HPDE6-E6E7 (cell line): ENCODE data around the gene TMTC1.
"Not testable (repeated sequence)": the region's sequence is repeated elsewhere in the genome, so short reads cannot be mapped to it uniquely, and the experiment has no call there.

Experiments used
- DNase-seq: peaks from one replicate; pipeline ENCODE4 v3.0.0; 2011; ENCODE audit warnings: missing footprints; ENCODE audit errors: extremely low spot score

TMTC1 gene

DNA sequence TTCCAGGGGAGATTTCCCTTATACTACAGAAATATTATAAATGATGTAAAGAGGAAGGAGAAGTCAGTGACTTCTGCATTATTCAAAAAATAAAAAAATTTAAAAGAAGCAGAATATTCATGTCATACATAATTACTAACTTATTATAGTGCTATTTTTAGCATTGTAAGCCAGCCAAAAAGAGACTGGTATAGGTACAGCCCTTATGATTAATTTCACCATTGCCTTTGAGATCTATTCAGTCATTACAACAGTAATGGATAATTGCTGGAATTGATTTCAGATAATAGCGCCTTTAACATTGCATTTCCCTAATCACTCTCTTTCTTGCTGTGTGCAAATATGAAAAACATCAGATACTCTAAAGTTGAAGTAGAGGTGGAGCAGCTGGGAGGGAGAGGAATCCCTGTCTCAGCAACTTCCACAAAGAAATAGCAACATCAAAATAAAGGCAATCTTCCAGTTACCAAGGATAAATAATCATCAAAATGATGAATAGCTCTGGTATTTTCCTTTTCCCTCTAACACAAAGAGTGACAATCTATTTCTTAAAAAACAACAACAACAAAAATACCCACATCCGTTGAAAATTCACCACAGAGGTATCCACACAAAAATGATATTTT, 214.5 kb downstream of the TMTC1 start:
- DNase-seq, result no peak

DNA sequence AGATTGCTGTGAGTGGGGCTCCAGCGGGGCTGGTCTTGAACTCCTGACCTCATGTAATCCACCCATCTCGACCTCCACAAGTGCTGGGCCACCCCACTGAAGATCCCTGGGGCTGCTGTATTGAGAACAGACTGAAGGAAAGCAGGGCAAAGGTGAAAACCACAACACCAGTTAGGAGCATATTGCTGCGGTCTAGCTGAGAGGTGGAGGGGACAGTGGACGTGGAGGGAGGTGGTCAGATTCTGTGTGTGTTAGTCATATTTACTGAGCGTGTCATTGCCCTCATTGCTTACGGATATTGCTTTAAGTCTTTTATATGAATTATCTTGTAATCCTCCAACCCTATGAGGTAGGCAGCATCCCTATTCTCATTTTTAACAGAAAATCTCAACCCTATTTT, 217.3 kb downstream of the TMTC1 start:
- no peak for DNase-seq

DNA sequence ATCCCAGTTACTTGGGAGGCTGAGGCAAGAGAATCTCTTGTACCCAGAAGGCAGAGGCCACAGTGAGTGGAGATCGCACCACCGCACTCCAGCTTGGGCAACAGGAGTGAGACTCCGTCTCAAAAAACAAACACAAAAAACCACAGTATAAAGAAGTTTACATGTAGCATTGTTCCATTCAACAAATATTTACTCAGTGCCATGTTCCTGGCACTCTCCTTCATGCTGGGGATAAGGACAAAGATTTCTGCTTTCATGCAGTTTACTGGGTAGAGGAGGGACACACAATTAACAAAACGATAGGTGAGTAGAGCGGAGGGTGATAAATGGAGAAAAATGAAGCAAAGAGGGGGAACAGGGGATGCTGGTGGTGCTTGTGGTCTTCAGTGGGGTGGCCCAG, 218.0 kb downstream of the TMTC1 start:
- no peak for DNase-seq

GRCh38 chr12:29564925-29565324, 218.8 kb downstream of the TMTC1 start:
- no peak for DNase-seq

DNA sequence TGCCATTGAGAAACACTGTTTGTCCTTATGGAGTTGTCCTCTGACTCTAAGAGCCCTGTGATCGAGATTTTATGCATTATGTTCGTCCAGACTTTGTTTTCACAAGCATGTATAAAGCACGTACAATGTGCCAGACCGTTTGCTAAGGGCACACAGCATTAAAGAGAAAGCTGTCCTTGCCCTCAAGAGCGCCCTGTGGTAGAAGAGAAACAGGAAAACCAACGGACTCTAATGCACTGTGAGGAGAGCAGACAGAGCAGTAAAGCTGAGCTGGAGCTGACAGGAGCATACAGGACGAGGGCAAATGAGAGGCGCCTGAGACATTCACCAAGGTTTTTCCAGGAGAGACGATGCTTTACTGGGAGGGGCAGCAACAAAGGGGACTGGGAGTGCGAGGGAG, 220.1 kb downstream of the TMTC1 start:
- DNase-seq, result no peak

GRCh38 chr12:29563071-29563470, 220.7 kb downstream of the TMTC1 start:
- DNase-seq, result no peak

DNA sequence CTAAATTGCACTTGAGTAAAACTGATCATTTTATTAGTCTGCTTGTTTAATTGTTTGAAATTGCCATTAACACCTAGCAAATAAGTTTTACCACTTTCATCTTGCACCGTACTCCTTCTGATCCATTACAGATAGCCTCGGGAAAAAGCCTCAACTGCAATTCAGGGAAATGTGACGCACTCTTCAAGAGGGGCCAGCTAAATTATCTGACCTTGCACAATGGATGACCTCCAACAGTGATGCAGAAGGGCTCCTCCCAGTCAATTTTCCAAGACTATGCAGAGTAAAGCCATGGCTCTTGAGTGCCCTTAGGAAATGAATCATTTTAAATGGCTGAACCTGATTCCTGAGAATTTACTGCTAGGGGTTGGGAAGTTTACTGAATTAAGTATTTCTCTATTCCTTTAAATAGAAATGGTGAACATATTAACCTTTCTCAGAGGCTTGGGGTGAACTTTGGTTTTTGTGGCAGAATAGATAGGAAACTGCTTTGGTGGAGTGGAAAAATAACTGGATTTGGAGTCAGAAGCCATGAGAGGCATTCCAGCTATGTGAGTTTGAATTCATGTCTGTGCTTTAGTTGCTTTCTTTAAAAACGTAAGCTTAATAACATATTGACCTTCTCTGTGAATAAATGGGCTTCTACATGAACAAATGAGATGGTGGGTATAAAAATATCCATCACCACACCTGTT, 221.5 kb downstream of the TMTC1 start:
- DNase-seq, result no peak

DNA sequence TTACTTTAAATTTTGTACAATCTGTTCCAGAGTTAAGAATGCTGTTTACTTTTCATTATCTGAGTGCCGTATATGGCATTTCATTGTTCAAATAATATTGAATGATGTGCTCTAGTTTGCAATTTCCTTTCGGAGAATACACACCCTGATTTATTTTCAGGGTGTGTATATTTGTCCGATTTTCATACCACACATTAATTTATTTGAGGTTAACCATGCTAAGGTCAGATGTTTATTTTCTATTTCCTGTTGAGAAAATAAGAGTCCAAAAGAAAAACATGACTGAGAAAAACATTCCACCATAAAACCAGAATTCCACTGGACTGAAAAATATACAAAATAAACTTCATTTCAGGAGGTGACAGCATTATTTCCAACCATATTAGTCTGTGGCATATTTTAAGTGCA, 222.1 kb downstream of the TMTC1 start:
- no peak for DNase-seq

GRCh38 chr12:29559198-29559597, 224.5 kb downstream of the TMTC1 start:
- DNase-seq, result no peak

- no peak for DNase-seq
These were observed 227.4 kb downstream of the TMTC1 start for GRCh38 chr12:29556363-29556762.

DNA sequence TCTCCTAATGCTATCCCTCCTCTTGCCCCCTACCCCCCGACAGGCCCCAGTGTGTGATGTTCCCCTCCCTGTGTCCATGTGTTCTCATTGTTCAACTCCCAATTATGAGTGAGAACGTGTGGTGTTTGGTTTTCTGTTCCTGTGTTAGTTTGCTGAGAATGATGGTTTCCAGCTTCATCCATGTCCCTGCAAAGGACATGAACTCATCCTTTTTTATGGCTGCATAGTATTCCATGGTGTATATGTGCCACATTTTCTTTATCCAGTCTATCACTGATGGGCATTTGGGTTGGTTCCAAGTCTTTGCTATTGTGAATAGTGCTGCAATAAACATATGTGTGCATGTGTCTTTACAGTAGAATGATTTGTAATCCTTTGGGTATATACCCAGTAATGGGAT, 228.3 kb downstream of the TMTC1 start:
- not testable (repeated sequence) for DNase-seq

DNA sequence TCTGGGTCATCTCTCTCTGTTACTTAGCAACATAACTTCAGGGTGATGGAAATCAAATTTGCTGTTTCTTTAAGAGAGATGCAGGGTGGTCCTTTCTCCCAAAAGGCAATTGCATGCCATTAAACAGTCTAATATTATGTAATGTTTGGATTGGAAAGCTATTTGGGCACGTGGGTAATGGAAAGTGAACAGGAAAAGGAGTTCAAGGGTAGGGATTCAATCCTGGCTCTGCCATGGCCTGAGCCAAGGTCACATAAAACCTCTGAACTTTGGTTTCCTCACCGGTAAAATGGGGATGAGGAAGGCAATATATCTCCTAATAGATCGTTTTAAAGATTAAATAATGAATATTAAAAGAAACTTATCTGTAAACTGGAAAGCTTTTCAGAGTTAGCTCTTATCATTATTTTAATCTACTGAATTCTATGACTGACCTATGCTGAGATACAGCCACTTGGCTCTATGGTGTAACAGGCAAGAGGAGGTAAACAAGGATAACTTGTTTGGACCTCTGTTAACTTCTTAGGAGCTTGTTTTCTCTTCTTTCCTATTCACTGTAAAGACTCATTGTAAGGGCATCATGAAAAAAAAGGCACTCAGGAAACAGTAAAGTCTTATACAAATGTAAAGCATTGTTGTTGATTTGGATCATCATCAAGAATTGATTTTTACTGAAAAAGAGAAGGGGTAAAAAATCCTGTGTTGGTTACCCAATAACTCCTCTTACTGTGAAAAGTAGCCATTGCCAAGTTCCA, 230.6 kb downstream of the TMTC1 start:
- DNase-seq, result no peak

DNA sequence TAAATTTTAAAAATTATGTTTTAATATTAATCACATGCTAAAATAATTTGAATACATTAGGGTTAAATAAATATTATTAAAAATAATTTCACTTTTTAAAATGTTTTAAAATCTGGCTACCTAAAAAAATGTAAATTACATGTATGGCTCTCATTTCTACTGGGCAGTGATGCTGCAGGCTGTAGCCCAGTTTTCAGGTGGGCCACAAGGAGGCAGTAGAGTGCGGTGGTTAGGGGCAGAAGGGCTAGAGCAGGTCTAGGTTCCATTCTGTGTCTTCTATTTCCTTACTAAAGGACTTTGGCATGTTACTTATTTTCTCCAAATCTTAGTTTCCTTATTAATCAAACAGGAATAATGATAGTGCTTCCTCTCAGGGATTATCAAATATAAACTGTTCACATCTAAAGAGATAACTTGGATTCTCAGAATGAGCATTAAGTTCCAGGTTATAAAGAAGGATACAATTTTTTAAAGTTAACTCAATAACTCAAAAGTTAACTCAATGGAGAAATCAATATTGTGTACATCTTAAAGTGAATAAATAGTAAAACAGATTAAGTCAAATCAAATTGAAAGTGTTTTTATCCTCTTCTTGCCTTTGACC, 231.3 kb downstream of the TMTC1 start:
- DNase-seq, result peak; percentile 13

DNA sequence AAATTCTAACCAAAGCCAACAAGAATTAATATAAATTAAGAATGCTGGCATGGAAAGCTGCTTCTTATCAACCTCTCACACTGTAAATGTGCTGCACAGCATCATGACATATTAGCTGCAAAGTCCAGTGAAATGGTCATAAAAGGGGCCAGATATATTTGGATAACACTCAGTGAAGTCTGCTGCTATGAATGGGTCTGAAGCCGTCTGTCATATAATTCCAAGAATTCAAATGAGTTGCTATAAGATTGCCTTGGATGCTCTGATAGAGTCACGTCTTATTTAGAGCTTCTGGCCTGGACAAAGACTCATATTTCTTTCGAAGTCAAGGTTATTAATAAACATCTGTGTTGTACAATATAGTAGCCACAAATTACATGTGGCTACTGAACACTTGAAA, 231.9 kb downstream of the TMTC1 start:
- no peak for DNase-seq

DNA sequence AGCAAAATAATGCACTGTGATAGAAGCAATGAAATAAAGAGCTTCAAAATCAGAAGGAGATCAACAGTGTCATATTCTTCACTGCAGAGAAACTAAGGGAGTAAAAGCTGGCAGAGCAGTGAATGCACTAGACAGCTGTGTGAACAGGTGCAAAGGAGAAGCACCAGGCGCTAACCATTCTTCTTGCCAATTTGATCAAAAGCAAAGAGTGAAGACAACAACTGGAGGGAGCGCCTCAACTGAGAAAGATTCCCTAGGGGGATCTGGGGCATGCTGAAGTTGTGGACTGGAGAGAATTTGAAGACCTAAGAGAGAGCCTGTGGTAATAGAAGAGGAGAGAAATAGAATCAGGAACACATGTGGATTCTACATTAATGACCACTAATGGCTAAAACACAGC, 235.9 kb downstream of the TMTC1 start:
- no peak for DNase-seq

GRCh38 chr12:29547151-29547632, 236.6 kb downstream of the TMTC1 start:
- no peak for DNase-seq

DNA sequence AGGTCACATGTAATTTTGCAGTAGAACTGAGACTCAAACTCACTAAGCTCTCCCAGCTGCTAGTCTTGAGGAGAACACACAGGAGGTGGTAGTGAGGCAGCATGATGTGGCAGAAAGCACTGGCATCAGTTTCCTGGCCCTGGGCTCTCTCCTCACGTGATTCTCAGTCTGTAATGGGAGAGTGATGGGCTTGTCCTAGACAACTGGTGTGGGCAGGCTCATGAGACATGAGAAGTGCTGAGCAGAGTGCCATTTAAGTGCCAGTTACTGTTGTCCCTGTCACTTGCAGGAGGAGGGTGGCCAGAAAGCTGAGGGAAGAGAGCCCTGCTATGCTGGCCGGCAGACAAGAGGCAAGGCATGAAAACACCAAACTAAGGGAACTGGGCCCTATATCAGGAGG, 237.7 kb downstream of the TMTC1 start:
- DNase-seq, result no peak

GRCh38 chr12:29545102-29545467, 238.7 kb downstream of the TMTC1 start:
- no peak for DNase-seq

- DNase-seq, result no peak
These were observed 239.2 kb downstream of the TMTC1 start for GRCh38 chr12:29544428-29545101.

DNA sequence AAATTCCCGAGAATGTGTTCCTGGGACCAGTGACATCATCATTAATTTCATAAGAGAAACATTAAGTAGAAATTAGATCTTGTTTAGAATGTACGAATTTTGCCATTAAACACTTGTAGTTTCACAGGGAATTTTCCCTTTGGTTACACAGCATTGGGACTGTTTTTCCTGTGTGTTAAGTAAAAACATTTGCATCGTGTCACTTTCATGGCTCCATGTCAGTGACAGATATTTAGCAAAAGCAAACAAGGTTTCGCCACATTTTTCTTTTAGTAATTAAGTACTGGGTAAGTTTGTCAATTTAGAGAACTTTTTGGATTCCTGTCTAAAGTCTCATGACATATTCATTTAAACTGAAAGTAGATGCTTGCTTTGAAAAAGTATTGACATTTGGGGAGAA, 240.7 kb downstream of the TMTC1 start:
- no peak for DNase-seq

DNA sequence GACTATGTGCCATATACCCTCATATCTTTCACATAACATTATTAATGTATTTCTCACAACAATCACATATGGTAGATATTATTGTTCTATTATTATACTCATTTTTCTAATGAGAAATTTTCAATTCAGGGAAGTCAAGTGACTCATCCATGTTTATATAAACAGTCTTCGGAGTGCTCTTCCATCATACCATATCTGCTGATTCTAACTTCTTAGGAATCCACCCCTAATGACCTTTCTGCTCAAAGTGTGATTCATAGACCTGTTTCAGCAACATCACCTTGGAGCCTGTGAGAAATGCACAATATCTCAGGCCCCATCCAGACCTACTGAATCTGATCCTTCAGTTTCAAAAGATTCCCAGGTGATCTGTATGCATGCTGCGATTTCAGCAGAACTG, 246.4 kb downstream of the TMTC1 start:
- DNase-seq, result peak; percentile 66

DNA sequence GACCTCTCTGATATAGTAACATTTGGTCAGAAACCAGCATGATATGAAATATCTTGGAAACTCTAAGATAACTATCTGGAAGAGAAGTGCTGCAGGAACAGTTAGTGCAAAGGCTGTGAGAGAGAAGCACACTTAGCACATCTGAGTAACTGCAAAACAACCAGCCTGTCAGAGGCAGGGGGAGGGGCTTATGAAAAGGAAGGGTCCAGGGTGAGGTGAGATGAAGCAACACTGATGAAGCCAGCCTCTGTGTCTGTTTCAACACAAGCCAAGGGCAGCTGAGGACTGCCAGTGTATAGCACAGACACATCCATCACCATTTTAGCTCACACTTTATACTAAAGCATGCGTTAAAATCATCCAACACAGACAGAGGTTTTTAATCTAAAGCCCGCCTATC, 248.8 kb downstream of the TMTC1 start:
- DNase-seq, result no peak
